GM21825 (cell line): ENCODE results near the gene CADM3.
A peak's percentile ranks its signal among the peaks of the same experiment; 100 is the strongest.

Experiments used
- ATAC-seq: cut with Tn5 transposase; IDR thresholded peaks from one replicate; pipeline ENCODE4 v1.9.1; 2021; ENCODE audit warnings: mild to moderate bottlenecking, moderate library complexity; ENCODE audit not compliant: unreplicated experiment

CADM3 gene

GRCh38 chr1:159172614-159173291 lies 1.3 kb downstream of the CADM3 start:
- no peak for ATAC-seq

- no peak for ATAC-seq
Observed at GRCh38 chr1:159173320-159173719, 1.9 kb downstream of the CADM3 start.

- ATAC-seq = no peak
Observed at GRCh38 chr1:159175571-159175970, 4.2 kb downstream of the CADM3 start.

- ATAC-seq = no peak
Observed at GRCh38 chr1:159177272-159177907, 6.0 kb downstream of the CADM3 start.

- ATAC-seq = no peak
Observed at GRCh38 chr1:159179906-159180305, 8.5 kb downstream of the CADM3 start.

- ATAC-seq = no peak
Observed at GRCh38 chr1:159180516-159180915, 9.1 kb downstream of the CADM3 start.

- ATAC-seq = no peak
Observed at GRCh38 chr1:159181328-159182024, 10.1 kb downstream of the CADM3 start.

- ATAC-seq = no peak
Observed at GRCh38 chr1:159184201-159184600, 12.8 kb downstream of the CADM3 start.

- no peak for ATAC-seq
Observed at GRCh38 chr1:159185121-159185520, 13.7 kb downstream of the CADM3 start.

- ATAC-seq = no peak
Observed at GRCh38 chr1:159187033-159187432, 15.6 kb downstream of the CADM3 start.

GRCh38 chr1:159187647-159188374 lies 16.4 kb downstream of the CADM3 start:
- no peak for ATAC-seq

GRCh38 chr1:159188375-159188788 lies 17.0 kb downstream of the CADM3 start:
- peak; percentile 63 for ATAC-seq

GRCh38 chr1:159190441-159190840 lies 19.0 kb downstream of the CADM3 start:
- ATAC-seq = no peak

- no peak for ATAC-seq
Observed at GRCh38 chr1:159196543-159196942, 25.1 kb downstream of the CADM3 start.

- no peak for ATAC-seq
Observed at GRCh38 chr1:159197561-159198557, 26.4 kb downstream of the CADM3 start.

GRCh38 chr1:159199901-159200300 lies 28.5 kb downstream of the CADM3 start:
- no peak for ATAC-seq

- ATAC-seq = no peak
Observed at GRCh38 chr1:159200769-159201168, 29.4 kb downstream of the CADM3 start.

- no peak for ATAC-seq
Observed at GRCh38 chr1:159201642-159202041, 30.2 kb downstream of the CADM3 start.

GRCh38 chr1:159203610-159204009 lies 32.2 kb downstream of the CADM3 start:
- ATAC-seq = no peak
